IMR-90 (cell line): ENCODE results near the gene STX11. TPM values are rescaled to one million over a fixed set of nuclear protein-coding genes. Genes with fewer than 3 reads are reported as not detected.
A peak's percentile ranks its signal among the peaks of the same experiment; 100 is the strongest.

Experiments
- ATAC-seq: fragments of 200-7000 bp; cut with Tn5 transposase; 2 replicates; pipeline ENCODE4 v1.9.1; 2020; ENCODE audit warnings: low read depth, mild to moderate bottlenecking, moderate library complexity
- BruUV-seq: library from RNA; stranded (reverse); fragments of 400-500 nt; replicated peaks from 2 replicates; lab custom pipeline; 2021; lab: Mats Ljungman, UMichigan
- CTCF ChIA-PET: fragments of 300-600 bp; formaldehyde crosslinking; extraction: SDS; loops from one replicate; lab custom pipeline; 2021; ENCODE audit warnings: antibody characterized with exemption; lab: Yijun Ruan, JAX
- POLR2A ChIA-PET: fragments of 300-600 bp; sonication (Branson Sonifier 250); formaldehyde crosslinking; loops from one replicate; lab custom pipeline; 2022; ENCODE audit warnings: antibody characterized with exemption; ENCODE audit not compliant: unreplicated experiment; lab: Charles Lee
- DNase-seq: peaks from one replicate; pipeline ENCODE4 v3.0.0; 2013
- H2AFZ ChIP-seq: replicated peaks from 2 replicates; pipeline ENCODE3; 2013; ENCODE audit warnings: low read length, mild to moderate bottlenecking; ENCODE audit not compliant: poor library complexity
- H2AK5ac ChIP-seq: 2 replicates; pipeline ENCODE4 v1.6.1; 2013; ENCODE audit warnings: low read depth, low read length, inconsistent platforms
- H2AK9ac ChIP-seq: replicated peaks from 2 replicates; pipeline ENCODE3; 2013; ENCODE audit warnings: mild to moderate bottlenecking, low read depth, low read length, moderate library complexity; ENCODE audit not compliant: poor library complexity
- H2BK120ac ChIP-seq: 2 replicates; pipeline ENCODE4 v1.6.1; 2013; ENCODE audit warnings: low read depth, low read length, inconsistent platforms
- H2BK15ac ChIP-seq: 3 replicates; pipeline ENCODE4 v1.6.1; 2013; ENCODE audit warnings: low read depth, low read length, inconsistent platforms
- H2BK20ac ChIP-seq: 2 replicates; pipeline ENCODE4 v1.6.1; 2013; ENCODE audit warnings: low read depth, mild to moderate bottlenecking, inconsistent platforms, low read length, moderate library complexity
- H2BK5ac ChIP-seq: 2 replicates; pipeline ENCODE4 v1.6.1; 2013; ENCODE audit warnings: mild to moderate bottlenecking, low read depth, low read length, inconsistent platforms; ENCODE audit not compliant: poor library complexity, severe bottlenecking
- H3K14ac ChIP-seq: replicated peaks from 2 replicates; pipeline ENCODE4 v1.6.1; 2013; ENCODE audit warnings: low read depth, low read length, inconsistent platforms
- H3K18ac ChIP-seq: 2 replicates; pipeline ENCODE4 v1.6.1; 2013; ENCODE audit warnings: low read depth, low read length, control low read depth
- H3K23ac ChIP-seq: 2 replicates; pipeline ENCODE4 v1.6.1; 2013; ENCODE audit warnings: low read depth, low read length, inconsistent platforms
- H3K27ac ChIP-seq: 2 replicates; pipeline ENCODE4 v1.5.1; 2013; ENCODE audit warnings: mild to moderate bottlenecking, control low read depth, low read length; ENCODE audit not compliant: insufficient read depth
- H3K27me3 ChIP-seq: 2 replicates; pipeline ENCODE4 v1.6.1; 2013; ENCODE audit warnings: low read length; ENCODE audit not compliant: control insufficient read depth, insufficient read depth
- H3K36me3 ChIP-seq: 2 replicates; pipeline ENCODE4 v1.6.1; 2013; ENCODE audit warnings: low read length, mixed read lengths; ENCODE audit not compliant: control insufficient read depth, insufficient read depth
- H3K4ac ChIP-seq: 2 replicates; pipeline ENCODE4 v1.6.1; 2013; ENCODE audit warnings: low read depth, low read length, inconsistent platforms
- H3K4me1 ChIP-seq: 2 replicates; pipeline ENCODE4 v1.6.1; 2013; ENCODE audit warnings: low read length, mixed read lengths; ENCODE audit not compliant: control insufficient read depth, insufficient read depth
- H3K4me2 ChIP-seq: 2 replicates; pipeline ENCODE4 v1.6.1; 2013; ENCODE audit warnings: low read depth, mild to moderate bottlenecking, control low read depth, low read length, moderate library complexity
- H3K4me3 ChIP-seq: 2 replicates; pipeline ENCODE4 v1.5.1; 2013; ENCODE audit warnings: low read depth, mild to moderate bottlenecking, control low read depth, low read length, moderate library complexity; ENCODE audit not compliant: insufficient read depth
- H3K56ac ChIP-seq: 2 replicates; pipeline ENCODE4 v1.6.1; 2013; ENCODE audit warnings: low read length, inconsistent platforms; ENCODE audit not compliant: insufficient read depth; ENCODE audit errors: extremely low read depth
- H3K79me1 ChIP-seq, 2 experiments: 2 replicates each; pipeline ENCODE4 v1.6.1; 2013; ENCODE audit warnings: low read length in 2 of 2, inconsistent platforms in 1 of 2, low read depth in 1 of 2
- H3K9ac ChIP-seq: 2 replicates; pipeline ENCODE4 v1.6.1; 2013; ENCODE audit warnings: low read depth, low read length, control low read depth
- H3K9me1 ChIP-seq: 2 replicates; pipeline ENCODE4 v1.6.1; 2013; ENCODE audit warnings: low read length, inconsistent platforms; ENCODE audit not compliant: insufficient read depth
- H3K9me3 ChIP-seq: 2 replicates; pipeline ENCODE4 v1.6.1; 2013; ENCODE audit warnings: low read length; ENCODE audit not compliant: control insufficient read depth, insufficient read depth
- H4K20me1 ChIP-seq: 2 replicates; pipeline ENCODE4 v1.6.1; 2013; ENCODE audit warnings: low read length, inconsistent platforms; ENCODE audit not compliant: insufficient read depth
- H4K5ac ChIP-seq: 2 replicates; pipeline ENCODE4 v1.6.1; 2013; ENCODE audit warnings: mild to moderate bottlenecking, low read depth, low read length, control low read depth
- H4K8ac ChIP-seq, 2 experiments: 2 replicates each; pipeline ENCODE4 v1.6.1; 2013; ENCODE audit warnings: low read depth in 2 of 2, low read length in 2 of 2, control low read depth in 1 of 2, inconsistent platforms in 1 of 2
- H4K91ac ChIP-seq: 2 replicates; pipeline ENCODE4 v1.6.1; 2013; ENCODE audit warnings: low read depth, low read length, inconsistent platforms; ENCODE audit not compliant: insufficient read depth
- CEBPB ChIP-seq: IDR thresholded peaks from 2 replicates; pipeline ENCODE4 v1.6.1; 2012; ENCODE audit warnings: low read depth, low read length, improper control_type of control experiment
- WGBS, 2 experiments: methylation state at CpG; one replicate each; pipeline versions ENCODE4 v1.1.5 to v1.1.7; 2013; ENCODE audit warnings: missing lambda C conversion rate in 2 of 2; ENCODE audit not compliant: insufficient read length in 1 of 2; ENCODE audit errors: extremely low coverage in 2 of 2; 5-methylcytosine and 5-hydroxymethylcytosine counted together
- dilution Hi-C: fragments of 300-500 bp; cut with HindIII; formaldehyde crosslinking; loops from one replicate; pipeline ENCODE4 v1.14.3; 2018; ENCODE audit warnings: low sequenced_read_pairs; ENCODE audit not compliant: unreplicated experiment
- in situ Hi-C: fragments of 300-500 bp; cut with MboI; formaldehyde crosslinking; loops from 3 replicates; pipeline ENCODE4 v1.14.3; 2019; ENCODE audit warnings: low sequenced_read_pairs, inconsistent platforms, mixed read lengths
- intact Hi-C: fragments of 100-400 bp; cut with micrococcal nuclease; formaldehyde crosslinking; loops from 2 replicates; pipeline ENCODE4 v1.10.0; 2022
- polyA plus RNA-seq, 3 experiments: library from polyadenylated mRNA; depleted of rRNA; stranded (reverse); fragments of >200 nt; gene quantifications; 2 replicates each; pipeline ENCODE4 v1.2.3, GENCODE V29; 2012; ENCODE audit warnings: low replicate concordance in 1 of 3
- total RNA-seq: library from RNA; depleted of rRNA; stranded (reverse); fragments of >200 nt; gene quantifications from 2 replicates; pipeline ENCODE4 v1.2.3, GENCODE V29; 2012
- TF ChIP-seq, protein P1 (sequence below): fragments of 150-350 bp; IDR thresholded peaks from 2 replicates; pipeline ENCODE4 v1.6.1; 2016; ENCODE audit warnings: low read depth, mild to moderate bottlenecking, low read length, moderate library complexity, borderline replicate concordance

Gene STX11
- total and polyA plus RNA-seq, 2 of the 4 experiments (the other 2 are of a cell fraction), result 0.54 to 0.68 TPM

DNA sequence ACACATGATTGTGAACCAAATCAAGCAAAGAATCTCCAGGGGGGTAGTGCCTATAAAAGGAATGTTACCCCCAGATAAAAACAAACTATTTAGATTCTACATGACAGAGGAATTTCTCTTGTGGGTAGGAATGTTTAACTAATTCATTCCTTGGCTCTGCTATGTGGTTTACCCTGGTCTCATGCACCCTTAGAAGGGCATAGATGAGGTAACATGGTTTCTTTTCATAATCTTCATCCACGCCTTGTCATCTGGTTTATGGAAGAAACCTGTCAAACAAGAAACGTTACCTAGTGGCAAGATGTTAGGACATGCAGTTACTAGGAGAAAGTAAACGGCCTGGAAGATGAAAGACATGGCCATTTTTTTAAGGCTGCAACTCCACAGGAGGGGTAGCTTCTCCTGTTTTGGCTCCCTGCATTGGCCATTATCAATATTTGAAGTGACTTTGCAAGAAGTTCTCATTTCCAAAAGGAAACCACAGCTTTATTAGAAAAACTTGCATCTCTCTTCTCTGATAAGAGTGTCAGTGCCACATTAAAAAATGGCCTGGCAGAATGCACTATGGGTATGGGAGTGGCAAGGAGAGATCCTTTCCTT is 45.5 kb downstream of the STX11 start:
- ChIA-PET CTCF (no interaction called here), POLR2A (no interaction called here)
- Histone ChIP-seq H2BK15ac (no peak overlapping the region; the same call in 2 of the 3 replicates), H3K27me3 (no peaks in the 10 kb centered on the region; the same call in 1 of the 2 replicates), H4K91ac (no peak overlapping the region), H4K20me1 (no peaks in the 10 kb centered on the region), H3K23ac (no peak overlapping the region), H3K4ac (no peak overlapping the region), H3K27ac (no peak overlapping the region), H2BK20ac (peak overlapping the region; percentile 4), H2BK5ac (no peak overlapping the region), H3K9me1 (no peaks in the 10 kb centered on the region), H2AK9ac (no peak overlapping the region), H3K4me1 (0 out of 2 replicates have a peak, but pooled peaks cover under 1% of the 10 kb centered on the region), H3K14ac (no peak overlapping the region), H4K8ac (no peak overlapping the region), H3K4me2 (no peak overlapping the region), H3K9ac (no peak overlapping the region), H3K18ac (no peak overlapping the region), H2BK120ac (no peak overlapping the region; the same call in 1 of the 2 replicates), H3K36me3 (no peaks in the 10 kb centered on the region), H3K9me3 (peaks cover 3% of the 10 kb centered on the region), H3K79me1 (no peaks in the 10 kb centered on the region), H2AFZ (no peak overlapping the region), H3K4me3 (no peak overlapping the region), H3K56ac (no peak overlapping the region; the same call in 1 of the 2 replicates), H4K5ac (no peak overlapping the region), H2AK5ac (no peak overlapping the region)
- ATAC-seq, result peak; percentile 94
- in situ Hi-C loops (no loop called here), dilution Hi-C loops (no loop called here), intact Hi-C loops (no loop called here)
- DNase-seq, result peak; percentile 62
- TF ChIP-seq, protein P1, sequence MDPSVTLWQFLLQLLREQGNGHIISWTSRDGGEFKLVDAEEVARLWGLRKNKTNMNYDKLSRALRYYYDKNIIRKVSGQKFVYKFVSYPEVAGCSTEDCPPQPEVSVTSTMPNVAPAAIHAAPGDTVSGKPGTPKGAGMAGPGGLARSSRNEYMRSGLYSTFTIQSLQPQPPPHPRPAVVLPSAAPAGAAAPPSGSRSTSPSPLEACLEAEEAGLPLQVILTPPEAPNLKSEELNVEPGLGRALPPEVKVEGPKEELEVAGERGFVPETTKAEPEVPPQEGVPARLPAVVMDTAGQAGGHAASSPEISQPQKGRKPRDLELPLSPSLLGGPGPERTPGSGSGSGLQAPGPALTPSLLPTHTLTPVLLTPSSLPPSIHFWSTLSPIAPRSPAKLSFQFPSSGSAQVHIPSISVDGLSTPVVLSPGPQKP, result no peak
- peak; percentile 22; the same call in 1 of the 2 replicates for TF ChIP-seq CEBPB
- BruUV-seq, result no TSS peak
- no CpG with 5 or more reads among the region's 3 CpGs for WGBS, 2 experiments
